Brain pericyte (primary cell): Measurements from ENCODE around the gene HMCN2.

Source experiments
- DNase-seq: peaks from one replicate; pipeline ENCODE4 v3.0.0-alpha.2; 2012; ENCODE audit warnings: low read depth, low spot score

Gene HMCN2

GRCh38 chr9:130308081-130308571 is 42.6 kb downstream of the HMCN2 start:
- DNase-seq: no peak

- DNase-seq: no peak
Observed at GRCh38 chr9:130309689-130310455, 44.3 kb downstream of the HMCN2 start.

- DNase-seq: no peak
Observed at GRCh38 chr9:130310456-130310855, 44.9 kb downstream of the HMCN2 start.

- no peak for DNase-seq
Observed at GRCh38 chr9:130311003-130311402, 45.4 kb downstream of the HMCN2 start.

GRCh38 chr9:130311408-130312140 is 46.0 kb downstream of the HMCN2 start:
- DNase-seq: no peak

GRCh38 chr9:130313103-130313858 is 47.7 kb downstream of the HMCN2 start:
- DNase-seq: no peak

- no peak for DNase-seq
Observed at GRCh38 chr9:130315446-130316226, 50.1 kb downstream of the HMCN2 start.

GRCh38 chr9:130316430-130316829 is 50.9 kb downstream of the HMCN2 start:
- DNase-seq: no peak

GRCh38 chr9:130319300-130319699 is 53.7 kb downstream of the HMCN2 start:
- no peak for DNase-seq

- DNase-seq: no peak
Observed at GRCh38 chr9:130319944-130320712, 54.6 kb downstream of the HMCN2 start.

- no peak for DNase-seq
Observed at GRCh38 chr9:130320723-130321481, 55.3 kb downstream of the HMCN2 start.

GRCh38 chr9:130321539-130321938 is 56.0 kb downstream of the HMCN2 start:
- no peak for DNase-seq

GRCh38 chr9:130323051-130323745 is 57.6 kb downstream of the HMCN2 start:
- DNase-seq: no peak

GRCh38 chr9:130325921-130326320 is 60.4 kb downstream of the HMCN2 start:
- no peak for DNase-seq

GRCh38 chr9:130327070-130327780 is 61.7 kb downstream of the HMCN2 start:
- no peak for DNase-seq

GRCh38 chr9:130327781-130328348 is 62.3 kb downstream of the HMCN2 start:
- DNase-seq: no peak

- DNase-seq: no peak
Observed at GRCh38 chr9:130328349-130328801, 62.8 kb downstream of the HMCN2 start.

- no peak for DNase-seq
Observed at GRCh38 chr9:130329061-130329460, 63.5 kb downstream of the HMCN2 start.
